ENCODE data around the gene PRAMEF11.
"Not testable (repeated sequence)": the region's sequence is repeated elsewhere in the genome, so short reads cannot be mapped to it uniquely, and the experiment has no call there.

The PRAMEF11 gene

GRCh38 chr1:12831310-12831709 lies at the start of gene PRAMEF11:
Gene PRAMEF11, minus strand, starts transcription at chr1:12831410. Its CDS starts 2,621 bp downstream, at chr1:12828789.
- not testable (repeated sequence) for DNase-seq

- DNase-seq, result not testable (repeated sequence)
These were observed 47.2 kb upstream of the PRAMEF11 start for GRCh38 chr1:12878453-12878852.

- DNase-seq, result not testable (repeated sequence)
These were observed 32.1 kb upstream of the PRAMEF11 start for GRCh38 chr1:12863131-12863880.

GRCh38 chr1:12856786-12857185 lies 25.6 kb upstream of the PRAMEF11 start, which contains the start of gene PRAMEF2:
Gene PRAMEF2, plus strand, starts transcription at chr1:12857086. Its CDS starts 1,924 bp downstream, at chr1:12859010.
- DNase-seq, result not testable (repeated sequence)

GRCh38 chr1:12851779-12852178 lies 20.6 kb upstream of the PRAMEF11 start:
- no peak for DNase-seq

GRCh38 chr1:12848620-12849019 lies 17.4 kb upstream of the PRAMEF11 start, which contains the start of gene HNRNPCL1:
Gene HNRNPCL1, minus strand, starts transcription at chr1:12848720. Its CDS starts 431 bp downstream, at chr1:12848289.
- not testable (repeated sequence) for DNase-seq

GRCh38 chr1:12833251-12833650 lies 2.0 kb upstream of the PRAMEF11 start:
- DNase-seq, result not testable (repeated sequence)

GRCh38 chr1:12819061-12819460 lies 12.1 kb downstream of the PRAMEF11 start:
- DNase-seq, result not testable (repeated sequence)

GRCh38 chr1:12811409-12811784 lies 19.8 kb downstream of the PRAMEF11 start:
- no peak for DNase-seq

- DNase-seq, result no peak
These were observed 20.4 kb downstream of the PRAMEF11 start for GRCh38 chr1:12810691-12811408.

- no peak for DNase-seq
These were observed 21.3 kb downstream of the PRAMEF11 start for GRCh38 chr1:12809933-12810332.

- DNase-seq, result no peak
These were observed 31.5 kb downstream of the PRAMEF11 start for GRCh38 chr1:12799730-12800129.

- no peak for DNase-seq
These were observed 32.3 kb downstream of the PRAMEF11 start for GRCh38 chr1:12798911-12799310.

- DNase-seq, result not testable (repeated sequence)
These were observed 40.1 kb downstream of the PRAMEF11 start, which contains the start of gene PRAMEF1 for GRCh38 chr1:12791097-12791496. Gene PRAMEF1, plus strand, starts transcription at chr1:12791397. Its CDS starts 1,831 bp downstream, at chr1:12793228.

- not testable (repeated sequence) for DNase-seq
These were observed 46.5 kb downstream of the PRAMEF11 start for GRCh38 chr1:12784729-12785128.

- not testable (repeated sequence) for DNase-seq
These were observed 47.4 kb downstream of the PRAMEF11 start for GRCh38 chr1:12783783-12784182.

- not testable (repeated sequence) for DNase-seq
These were observed 49.7 kb downstream of the PRAMEF11 start for GRCh38 chr1:12781488-12781887.

- DNase-seq, result no peak
These were observed 52.3 kb downstream of the PRAMEF11 start for GRCh38 chr1:12778907-12779306.

GRCh38 chr1:12778061-12778460 lies 53.1 kb downstream of the PRAMEF11 start:
- DNase-seq, result no peak

- DNase-seq, result no peak
These were observed 54.2 kb downstream of the PRAMEF11 start for GRCh38 chr1:12776801-12777557.

GRCh38 chr1:12775443-12775842 lies 55.8 kb downstream of the PRAMEF11 start:
- no peak for DNase-seq

GRCh38 chr1:12774801-12775345 lies 56.3 kb downstream of the PRAMEF11 start:
- DNase-seq, result no peak

Data from activated CD4-positive, CD25-positive, alpha-beta regulatory T cell treated with anti-CD3 and anti-CD28 coated beads, Interleukin-2, amount 50 U/mL, for 72 hours (primary cell).